ENCODE measurements around the gene COL8A1. TPM values are rescaled to one million over a fixed set of nuclear protein-coding genes. Genes with fewer than 3 reads are reported as not detected.

The COL8A1 gene
- total RNA-seq, 6 experiments from 2014 or later: 0.56 to 1.5 (median 0.79) TPM

- no peaks in the 10 kb centered on the region for H3K9me3 ChIP-seq
- intact Hi-C loops (cut with DNase I): no loop called here
- no peak for ATAC-seq
- DNase-seq: no peak
- H3K4me1 ChIP-seq: no peaks in the 10 kb centered on the region
- no peak for TF ChIP-seq CTCF (IDR thresholded peaks at IDR 0.05)
- no peak for TF ChIP-seq POLR2A (IDR thresholded peaks at IDR 0.05)
- WGBS (ENCODE audit: insufficient coverage, low coverage, low lambda C conversion rate, missing lambda C conversion rate): 27% methylated on average over 1 of the region's 1 CpG
- no peak overlapping the region for H3K27ac ChIP-seq
- no peaks in the 10 kb centered on the region for H3K36me3 ChIP-seq
- H3K27me3 ChIP-seq: no peaks in the 10 kb centered on the region
- no peak overlapping the region for H3K4me3 ChIP-seq
Measured at GRCh38 chr3:99666201-99666600, 27.8 kb downstream of the COL8A1 start.

DNA sequence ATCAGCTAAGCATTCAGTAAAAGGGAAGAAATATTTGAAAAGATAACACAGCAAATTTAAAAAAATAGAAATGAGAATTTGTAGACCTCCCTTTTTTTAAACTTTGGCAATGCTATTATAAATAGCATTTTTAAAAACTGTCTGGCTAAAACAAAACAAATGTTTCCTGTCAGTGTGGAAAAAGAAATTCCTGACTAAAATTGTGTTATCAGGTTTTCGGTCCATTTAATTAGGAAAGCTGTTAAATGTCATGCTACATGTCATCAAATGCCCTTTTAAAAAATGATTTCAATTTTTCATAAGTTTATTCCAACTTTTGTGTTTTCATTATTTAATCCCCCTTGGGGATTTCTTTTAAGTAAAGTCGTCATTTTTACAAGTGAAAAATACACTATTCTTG is 29.6 kb downstream of the COL8A1 start:
- TF ChIP-seq CTCF (IDR thresholded peaks at IDR 0.05): no peak
- TF ChIP-seq POLR2A (IDR thresholded peaks at IDR 0.05): no peak
- Histone ChIP-seq H3K27me3 (no peaks in the 10 kb centered on the region), H3K27ac (no peak overlapping the region), H3K4me1 (no peaks in the 10 kb centered on the region), H3K9me3 (no peaks in the 10 kb centered on the region), H3K4me3 (no peak overlapping the region), H3K36me3 (no peaks in the 10 kb centered on the region)
- DNase-seq (no peak), ATAC-seq (no peak)
- intact Hi-C loops (cut with DNase I): no loop called here
- WGBS (ENCODE audit: insufficient coverage, low coverage, low lambda C conversion rate, missing lambda C conversion rate): 49% methylated on average over 2 of the region's 2 CpGs

GRCh38 chr3:99669879-99670555 is 31.6 kb downstream of the COL8A1 start:
- TF ChIP-seq POLR2A (IDR thresholded peaks at IDR 0.05) (no peak), CTCF (IDR thresholded peaks at IDR 0.05) (no peak)
- WGBS (ENCODE audit: insufficient coverage, low coverage, low lambda C conversion rate, missing lambda C conversion rate): 58% methylated on average over 2 of the region's 2 CpGs
- Histone ChIP-seq H3K4me3 (no peak overlapping the region), H3K4me1 (no peaks in the 10 kb centered on the region), H3K9me3 (no peaks in the 10 kb centered on the region), H3K27me3 (no peaks in the 10 kb centered on the region), H3K36me3 (no peaks in the 10 kb centered on the region), H3K27ac (no peak overlapping the region)
- no peak for ATAC-seq
- no peak for DNase-seq
- intact Hi-C loops (cut with DNase I): no loop called here

- no peak for DNase-seq
- TF ChIP-seq CTCF (IDR thresholded peaks at IDR 0.05) (no peak), POLR2A (IDR thresholded peaks at IDR 0.05) (no peak)
- intact Hi-C loops (cut with DNase I): no loop called here
Measured at GRCh38 chr3:99670556-99670950, 32.2 kb downstream of the COL8A1 start.

More at GRCh38 chr3:99670556-99670950, 32.2 kb downstream of the COL8A1 start:
- no peak overlapping the region for H3K27ac ChIP-seq
- no peaks in the 10 kb centered on the region for H3K27me3 ChIP-seq
- no peaks in the 10 kb centered on the region for H3K36me3 ChIP-seq
- no peaks in the 10 kb centered on the region for H3K4me1 ChIP-seq
- WGBS (ENCODE audit: insufficient coverage, low coverage, low lambda C conversion rate, missing lambda C conversion rate): 34% methylated on average over 2 of the region's 2 CpGs
- no peak overlapping the region for H3K4me3 ChIP-seq
- no peaks in the 10 kb centered on the region for H3K9me3 ChIP-seq
- ATAC-seq: no peak
